NK-92 (cell line): Measurements from ENCODE around the gene ANKRD11.
"Not testable (repeated sequence)": the region's sequence is repeated elsewhere in the genome, so short reads cannot be mapped to it uniquely, and the experiment has no call there.

Source experiments
- DNase-seq: peaks from one replicate; lab custom pipeline; 2025; ENCODE audit not compliant: unreplicated experiment; lab: John Stamatoyannopoulos, UW

Gene ANKRD11

GRCh38 chr16:89318871-89319630 lies 171.3 kb downstream of the ANKRD11 start:
- no peak for DNase-seq

GRCh38 chr16:89318430-89318758 lies 172.0 kb downstream of the ANKRD11 start:
- DNase-seq = no peak

- DNase-seq = no peak
Measured at GRCh38 chr16:89317729-89318429, 172.5 kb downstream of the ANKRD11 start.

GRCh38 chr16:89317101-89317671 lies 173.2 kb downstream of the ANKRD11 start:
- DNase-seq = no peak

- no peak for DNase-seq
Measured at GRCh38 chr16:89316701-89317100, 173.7 kb downstream of the ANKRD11 start.

- no peak for DNase-seq
Measured at GRCh38 chr16:89315791-89316581, 174.4 kb downstream of the ANKRD11 start.

GRCh38 chr16:89315271-89315670 lies 175.1 kb downstream of the ANKRD11 start:
- DNase-seq = no peak

- no peak for DNase-seq
Measured at GRCh38 chr16:89314854-89315253, 175.5 kb downstream of the ANKRD11 start.

GRCh38 chr16:89314357-89314756 lies 176.0 kb downstream of the ANKRD11 start:
- no peak for DNase-seq

GRCh38 chr16:89313583-89313982 lies 176.8 kb downstream of the ANKRD11 start:
- DNase-seq = no peak

GRCh38 chr16:89312598-89313299 lies 177.6 kb downstream of the ANKRD11 start:
- DNase-seq = no peak

- DNase-seq = no peak
Measured at GRCh38 chr16:89312194-89312593, 178.2 kb downstream of the ANKRD11 start.

- no peak for DNase-seq
Measured at GRCh38 chr16:89311636-89312035, 178.7 kb downstream of the ANKRD11 start.

- no peak for DNase-seq
Measured at GRCh38 chr16:89309438-89310122, 180.8 kb downstream of the ANKRD11 start.

- no peak for DNase-seq
Measured at GRCh38 chr16:89308391-89309333, 181.7 kb downstream of the ANKRD11 start.

- DNase-seq = no peak
Measured at GRCh38 chr16:89307421-89307805, 182.9 kb downstream of the ANKRD11 start.

- DNase-seq = not testable (repeated sequence)
Measured at GRCh38 chr16:89306457-89307420, 183.6 kb downstream of the ANKRD11 start.
